Cardiac septum (tissue), 1 donor: Measurements from ENCODE around the gene TTC16. TPM values are rescaled to one million over a fixed set of nuclear protein-coding genes. Genes with fewer than 3 reads are reported as not detected.

Experiments used
- DNase-seq: peaks from one replicate; pipeline ENCODE4 v3.0.0-alpha.2; 2020; ENCODE audit warnings: low spot score
- intact Hi-C: fragments of 100-400 bp; cut with DNase I; formaldehyde crosslinking; loops from one replicate; pipeline ENCODE4 v1.14.0; 2022
- total RNA-seq: library from RNA; stranded (reverse); fragmentation: NEBNext Ultra II Directional; extraction: Animal tissue kit (Norgen Biotek cat#: 25700); gene quantifications from one replicate; pipeline ENCODE4 v1.2.1, GENCODE V29; 2021
- donor health status: DM: no; HTN: no; CAD: no.

Gene TTC16
- total RNA-seq, 1 donor from 2014 or later = 0.16 TPM

- intact Hi-C loops = no loop called here
- no peak for DNase-seq
Measured at GRCh38 chr9:127693697-127694096, 22.2 kb upstream of the TTC16 start.

- no peak for DNase-seq
- intact Hi-C loops = loop anchor here (5.0 kb wide), 1 partner anchor 83 kb away; the partner anchor contains the start of gene STXBP1
Measured at GRCh38 chr9:127694890-127695720, 20.8 kb upstream of the TTC16 start.

- intact Hi-C loops = loop anchor here (5.0 kb wide), 1 partner anchor 85 kb away; the partner anchor contains the start of gene STXBP1
- no peak for DNase-seq
Measured at GRCh38 chr9:127697575-127697974, 18.3 kb upstream of the TTC16 start.

- no peak for DNase-seq
- intact Hi-C loops = loop anchor here (5.0 kb wide), 1 partner anchor 86 kb away; the partner anchor contains the start of gene STXBP1
Measured at GRCh38 chr9:127698386-127698785, 17.5 kb upstream of the TTC16 start.

GRCh38 chr9:127698985-127699670 lies 16.8 kb upstream of the TTC16 start:
- intact Hi-C loops = loop anchor here (5.0 kb wide), 1 partner anchor 87 kb away; the partner anchor contains the start of gene STXBP1
- DNase-seq = peak; percentile 98

GRCh38 chr9:127700140-127700539 lies 15.7 kb upstream of the TTC16 start:
- intact Hi-C loops = no loop called here
- no peak for DNase-seq

- intact Hi-C loops = no loop called here
- DNase-seq = no peak
Measured at GRCh38 chr9:127700594-127701255, 15.2 kb upstream of the TTC16 start.

- intact Hi-C loops = no loop called here
- no peak for DNase-seq
Measured at GRCh38 chr9:127703289-127703946, 12.5 kb upstream of the TTC16 start.

- intact Hi-C loops = no loop called here
- no peak for DNase-seq
Measured at GRCh38 chr9:127705577-127706379, 10.1 kb upstream of the TTC16 start.

GRCh38 chr9:127706836-127707241 lies 9.0 kb upstream of the TTC16 start, which contains the start of gene CFAP157:
TSS of gene CFAP157 (plus strand) at chr9:127706988. CDS start at chr9:127707032, 44 bp downstream.
- DNase-seq = no peak
- intact Hi-C loops = no loop called here

GRCh38 chr9:127707766-127708165 lies 8.1 kb upstream of the TTC16 start:
- DNase-seq = no peak
- intact Hi-C loops = no loop called here

GRCh38 chr9:127708952-127709587 lies 6.8 kb upstream of the TTC16 start:
- DNase-seq = no peak
- intact Hi-C loops = no loop called here

GRCh38 chr9:127710204-127710783 lies 5.6 kb upstream of the TTC16 start:
- intact Hi-C loops = no loop called here

GRCh38 chr9:127711226-127711701 lies 4.6 kb upstream of the TTC16 start:
- intact Hi-C loops = no loop called here
- DNase-seq = no peak

More at GRCh38 chr9:127710204-127710783, 5.6 kb upstream of the TTC16 start:
- no peak for DNase-seq

GRCh38 chr9:127711831-127712274 lies 4.0 kb upstream of the TTC16 start:
- intact Hi-C loops = no loop called here
- DNase-seq = no peak

GRCh38 chr9:127712371-127712770 lies 3.5 kb upstream of the TTC16 start:
- no peak for DNase-seq
- intact Hi-C loops = no loop called here

- no peak for DNase-seq
- intact Hi-C loops = no loop called here
Measured at GRCh38 chr9:127712867-127713266, 3.0 kb upstream of the TTC16 start.
